MM.1S (cell line): ENCODE measurements around the gene HAUS7.

Source experiments
- DNase-seq: peaks from one replicate; pipeline ENCODE4 v3.0.0-alpha.2; 2015
- H2AFZ ChIP-seq: fragments of 300-600 bp; sonication (generic); 2 replicates; pipeline ENCODE4 v1.6.0; 2016; ENCODE audit warnings: antibody characterized with exemption, low read length
- H3F3A ChIP-seq: fragments of 300-600 bp; sonication (generic); 2 replicates; pipeline ENCODE4 v1.6.1; 2016; ENCODE audit warnings: mild to moderate bottlenecking, antibody characterized with exemption, low read length, moderate library complexity, mixed read lengths; ENCODE audit not compliant: insufficient read depth
- H3K27ac ChIP-seq: fragments of 300-600 bp; sonication (generic); 2 replicates; pipeline ENCODE4 v1.5.1; 2016; ENCODE audit warnings: mild to moderate bottlenecking, low read length
- H3K27me3 ChIP-seq: fragments of 300-600 bp; sonication (generic); replicated peaks from 2 replicates; pipeline ENCODE4 v1.6.0; 2016; ENCODE audit warnings: low read length; ENCODE audit not compliant: insufficient read depth
- H3K36me3 ChIP-seq: fragments of 300-600 bp; sonication (generic); replicated peaks from 2 replicates; pipeline ENCODE4 v1.6.1; 2016; ENCODE audit warnings: mild to moderate bottlenecking, low read length, mixed read lengths; ENCODE audit not compliant: insufficient read depth
- H3K4me1 ChIP-seq: fragments of 300-600 bp; sonication (generic); 2 replicates; pipeline ENCODE4 v1.6.1; 2016; ENCODE audit warnings: low read length, mixed read lengths
- H3K4me2 ChIP-seq: fragments of 300-600 bp; sonication (generic); 2 replicates; pipeline ENCODE4 v1.6.0; 2016; ENCODE audit warnings: low read depth, low read length
- H3K4me3 ChIP-seq: fragments of 300-600 bp; sonication (generic); 2 replicates; pipeline ENCODE4 v1.5.1; 2016; ENCODE audit warnings: low read length, mixed read lengths
- H3K79me2 ChIP-seq: fragments of 300-600 bp; sonication (generic); 2 replicates; pipeline ENCODE4 v1.6.1; 2016; ENCODE audit warnings: mixed run types, low read length, mixed read lengths
- H3K9ac ChIP-seq: fragments of 300-600 bp; sonication (generic); 2 replicates; pipeline ENCODE4 v1.6.1; 2016; ENCODE audit warnings: low read length, mixed read lengths
- H3K9me2 ChIP-seq: fragments of 300-600 bp; sonication (generic); replicated peaks from 2 replicates; pipeline ENCODE4 v1.6.1; 2016; ENCODE audit warnings: mild to moderate bottlenecking, low read length, mixed read lengths; ENCODE audit not compliant: insufficient read depth
- H3K9me3 ChIP-seq: fragments of 300-600 bp; sonication (generic); replicated peaks from 2 replicates; pipeline ENCODE4 v1.6.1; 2016; ENCODE audit warnings: mild to moderate bottlenecking, low read length, mixed read lengths; ENCODE audit not compliant: insufficient read depth
- H4K20me1 ChIP-seq: fragments of 300-600 bp; sonication (generic); 2 replicates; pipeline ENCODE4 v1.6.1; 2016; ENCODE audit warnings: mild to moderate bottlenecking, low read length, moderate library complexity, mixed read lengths; ENCODE audit not compliant: insufficient read depth
- EZH2 ChIP-seq: fragments of 300-600 bp; sonication (generic); optimal IDR thresholded peaks from 2 replicates; pipeline ENCODE3; 2017; ENCODE audit warnings: low read depth, mild to moderate bottlenecking, antibody characterized with exemption, low read length, mixed read lengths
- EZH2phosphoT487 ChIP-seq: fragments of 300-600 bp; sonication (generic); IDR thresholded peaks from 2 replicates; pipeline ENCODE4 v1.6.1; 2018; ENCODE audit warnings: antibody characterized with exemption, low read length
- TF ChIP-seq, protein P1 (sequence below): fragments of 300-600 bp; sonication (generic); IDR thresholded peaks from 2 replicates; pipeline ENCODE4 v1.5.1; 2016; ENCODE audit warnings: antibody characterized with exemption, low read length, mixed read lengths

The HAUS7 gene

DNA sequence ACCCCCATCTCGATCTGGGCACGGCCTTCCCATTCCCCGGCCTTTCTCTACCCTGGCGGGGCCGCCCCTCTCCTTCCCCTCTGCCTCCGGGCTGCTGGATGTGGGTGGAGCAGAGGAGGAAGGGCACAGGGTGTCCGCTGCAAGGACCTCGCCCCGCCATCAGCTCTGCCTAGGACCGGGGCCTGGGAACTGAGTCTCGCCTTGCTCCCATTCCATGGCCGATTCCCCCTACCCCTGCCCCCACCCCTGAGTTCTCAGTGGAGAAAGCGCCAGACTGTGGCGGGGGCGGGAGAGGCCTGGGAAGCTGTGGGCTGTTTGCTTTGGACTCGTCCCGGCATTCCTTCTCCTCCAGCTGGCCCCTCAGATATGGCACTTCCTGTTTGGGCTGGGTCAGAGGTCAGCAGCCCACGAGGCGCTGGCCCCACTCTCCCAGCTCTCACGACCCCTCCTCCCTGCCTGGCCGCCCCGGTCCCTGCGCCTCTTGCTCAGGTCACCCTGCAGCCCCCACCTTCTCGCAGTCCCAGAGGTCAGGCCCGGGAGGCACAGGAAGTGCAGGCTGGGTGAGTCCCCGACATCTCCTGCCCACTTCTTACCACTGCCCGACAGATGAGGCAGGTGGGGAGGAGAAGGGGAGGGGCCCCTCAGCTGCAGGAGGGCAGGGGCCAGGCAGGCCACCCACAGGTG is 18.0 kb upstream of the HAUS7 start:
- Histone ChIP-seq H3F3A (no peaks in the 10 kb centered on the region), H3K27me3 (peaks cover 77% of the 10 kb centered on the region), H3K27ac (no peak overlapping the region), H3K4me1 (no peaks in the 10 kb centered on the region), H3K4me3 (no peak overlapping the region), H3K36me3 (no peaks in the 10 kb centered on the region), H3K9me2 (no peaks in the 10 kb centered on the region), H3K79me2 (no peaks in the 10 kb centered on the region), H3K4me2 (no peak overlapping the region), H3K9me3 (no peaks in the 10 kb centered on the region), H2AFZ (no peak overlapping the region), H4K20me1 (no peaks in the 10 kb centered on the region), H3K9ac (no peak overlapping the region)
- DNase-seq: no peak
- TF ChIP-seq, protein P1, sequence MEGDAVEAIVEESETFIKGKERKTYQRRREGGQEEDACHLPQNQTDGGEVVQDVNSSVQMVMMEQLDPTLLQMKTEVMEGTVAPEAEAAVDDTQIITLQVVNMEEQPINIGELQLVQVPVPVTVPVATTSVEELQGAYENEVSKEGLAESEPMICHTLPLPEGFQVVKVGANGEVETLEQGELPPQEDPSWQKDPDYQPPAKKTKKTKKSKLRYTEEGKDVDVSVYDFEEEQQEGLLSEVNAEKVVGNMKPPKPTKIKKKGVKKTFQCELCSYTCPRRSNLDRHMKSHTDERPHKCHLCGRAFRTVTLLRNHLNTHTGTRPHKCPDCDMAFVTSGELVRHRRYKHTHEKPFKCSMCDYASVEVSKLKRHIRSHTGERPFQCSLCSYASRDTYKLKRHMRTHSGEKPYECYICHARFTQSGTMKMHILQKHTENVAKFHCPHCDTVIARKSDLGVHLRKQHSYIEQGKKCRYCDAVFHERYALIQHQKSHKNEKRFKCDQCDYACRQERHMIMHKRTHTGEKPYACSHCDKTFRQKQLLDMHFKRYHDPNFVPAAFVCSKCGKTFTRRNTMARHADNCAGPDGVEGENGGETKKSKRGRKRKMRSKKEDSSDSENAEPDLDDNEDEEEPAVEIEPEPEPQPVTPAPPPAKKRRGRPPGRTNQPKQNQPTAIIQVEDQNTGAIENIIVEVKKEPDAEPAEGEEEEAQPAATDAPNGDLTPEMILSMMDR: no peak
- no peak for TF ChIP-seq EZH2phosphoT487
- no peak for TF ChIP-seq EZH2

DNA sequence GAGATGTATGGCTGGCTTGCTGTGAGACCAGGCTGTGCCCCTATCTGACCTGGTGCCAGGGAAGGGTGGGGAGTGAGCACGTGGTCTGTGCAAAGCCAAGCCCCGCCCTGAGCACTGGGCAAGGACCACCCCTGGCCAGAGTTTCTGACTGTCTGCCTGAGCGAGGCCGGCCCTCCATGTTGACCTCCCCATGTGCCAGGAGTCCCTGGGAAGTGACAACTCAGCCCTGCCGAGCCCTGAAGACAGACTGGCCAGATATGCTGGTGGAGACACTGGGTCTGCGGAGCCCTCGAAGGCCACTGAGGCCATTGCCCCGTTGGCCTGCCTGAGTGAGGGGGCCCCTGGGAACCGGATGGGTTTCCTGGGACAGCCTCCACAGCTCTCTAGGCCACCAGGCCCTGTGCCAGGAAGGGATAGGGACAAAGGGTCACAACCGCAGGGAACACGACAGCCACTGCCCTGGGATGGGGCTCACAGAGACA is 17.3 kb upstream of the HAUS7 start:
- TF ChIP-seq, protein P1: no peak
- TF ChIP-seq EZH2: no peak
- no peak for TF ChIP-seq EZH2phosphoT487
- Histone ChIP-seq H3K36me3 (no peaks in the 10 kb centered on the region), H3K9ac (no peak overlapping the region), H3F3A (no peaks in the 10 kb centered on the region), H4K20me1 (no peaks in the 10 kb centered on the region), H3K27me3 (peaks cover 72% of the 10 kb centered on the region), H3K79me2 (no peaks in the 10 kb centered on the region), H3K9me3 (no peaks in the 10 kb centered on the region), H3K27ac (no peak overlapping the region), H3K4me3 (no peak overlapping the region), H3K4me2 (no peak overlapping the region), H3K9me2 (no peaks in the 10 kb centered on the region), H3K4me1 (no peaks in the 10 kb centered on the region), H2AFZ (no peak overlapping the region)
- no peak for DNase-seq

DNA sequence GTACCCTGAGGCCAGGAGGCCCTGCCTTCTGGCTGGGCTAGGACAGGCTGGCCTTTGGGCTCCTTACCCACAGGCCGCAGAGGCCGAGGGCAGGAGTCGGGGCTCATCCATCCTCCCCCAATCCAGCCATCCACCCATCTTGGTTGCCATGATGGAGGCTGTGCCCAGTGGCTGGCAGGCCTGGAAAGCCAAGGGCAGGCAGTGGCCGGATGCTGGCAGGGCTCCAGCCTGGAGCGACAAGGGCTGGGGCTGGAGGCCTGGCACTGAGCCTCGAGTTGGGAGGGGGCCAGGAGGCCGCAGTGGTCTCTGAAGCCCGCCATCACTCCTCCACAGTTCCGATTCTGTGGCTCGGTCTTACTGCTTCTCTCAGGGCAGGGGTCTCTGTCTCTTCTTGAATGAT is 15.8 kb upstream of the HAUS7 start:
- Histone ChIP-seq H4K20me1 (no peaks in the 10 kb centered on the region), H3K4me2 (no peak overlapping the region), H3F3A (no peaks in the 10 kb centered on the region), H3K4me3 (no peak overlapping the region), H3K9me3 (no peaks in the 10 kb centered on the region), H3K27ac (no peak overlapping the region), H3K9ac (no peak overlapping the region), H3K4me1 (no peaks in the 10 kb centered on the region), H3K27me3 (peaks cover 66% of the 10 kb centered on the region), H3K36me3 (no peaks in the 10 kb centered on the region), H2AFZ (no peak overlapping the region), H3K9me2 (no peaks in the 10 kb centered on the region), H3K79me2 (no peaks in the 10 kb centered on the region)
- TF ChIP-seq EZH2 (no peak), EZH2phosphoT487 (no peak)
- TF ChIP-seq, protein P1: no peak
- no peak for DNase-seq
